NCI-H510A treated with DMSO at 0.1 percent for 48 hours (cell line): ENCODE data around the gene TRIM60.
"Not testable (repeated sequence)": the region's sequence is repeated elsewhere in the genome, so short reads cannot be mapped to it uniquely, and the experiment has no call there.

Experiments used
- DNase-seq: peaks from one replicate; lab custom pipeline; 2025; lab: John Stamatoyannopoulos, UW

The TRIM60 gene

GRCh38 chr4:165031436-165032211, at the start of gene TRIM60:
Gene TRIM60 (plus strand): TSS chr4:165031999. CDS start chr4:165040073, 8,074 bp downstream.
- DNase-seq: no peak

GRCh38 chr4:164989471-164989870, 42.3 kb upstream of the TRIM60 start:
- DNase-seq: no peak

DNA sequence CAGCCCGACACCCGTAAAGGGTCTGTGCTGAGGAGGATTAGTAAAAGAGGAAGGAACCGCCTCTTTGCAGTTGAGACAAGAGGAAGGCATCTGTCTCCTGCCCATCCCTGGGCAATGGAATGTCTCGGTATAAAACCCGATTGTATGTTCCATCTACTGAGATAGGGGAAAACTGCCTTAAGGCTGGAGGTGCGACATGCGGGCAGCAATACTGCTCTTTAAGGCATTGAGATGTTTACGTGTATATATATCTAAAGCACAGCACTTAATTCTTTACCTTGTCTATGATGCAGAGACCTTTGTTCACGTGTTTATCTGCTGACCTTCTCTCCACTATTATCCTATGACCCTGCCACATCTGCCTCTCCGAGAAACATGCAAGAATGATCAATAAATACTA, 41.0 kb upstream of the TRIM60 start:
- not testable (repeated sequence) for DNase-seq

DNA sequence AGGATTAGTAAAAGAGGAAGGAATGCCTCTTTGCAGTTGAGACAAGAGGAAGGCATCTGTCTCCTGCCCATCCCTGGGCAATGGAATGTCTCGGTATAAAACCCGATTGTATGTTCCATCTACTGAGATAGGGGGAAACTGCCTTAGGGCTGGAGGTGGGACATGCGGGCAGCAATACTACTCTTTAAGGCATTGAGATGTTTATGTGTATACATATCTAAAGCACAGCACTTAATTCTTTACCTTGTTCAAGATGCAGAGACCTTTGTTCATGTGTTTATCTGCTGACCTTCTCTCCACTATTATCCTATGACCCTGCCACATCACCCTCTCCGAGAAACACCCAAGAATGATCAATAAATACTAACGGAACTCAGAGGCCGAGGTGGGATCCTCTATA, 35.7 kb upstream of the TRIM60 start:
- DNase-seq: not testable (repeated sequence)

GRCh38 chr4:164997324-164997723, 34.5 kb upstream of the TRIM60 start:
- no peak for DNase-seq

DNA sequence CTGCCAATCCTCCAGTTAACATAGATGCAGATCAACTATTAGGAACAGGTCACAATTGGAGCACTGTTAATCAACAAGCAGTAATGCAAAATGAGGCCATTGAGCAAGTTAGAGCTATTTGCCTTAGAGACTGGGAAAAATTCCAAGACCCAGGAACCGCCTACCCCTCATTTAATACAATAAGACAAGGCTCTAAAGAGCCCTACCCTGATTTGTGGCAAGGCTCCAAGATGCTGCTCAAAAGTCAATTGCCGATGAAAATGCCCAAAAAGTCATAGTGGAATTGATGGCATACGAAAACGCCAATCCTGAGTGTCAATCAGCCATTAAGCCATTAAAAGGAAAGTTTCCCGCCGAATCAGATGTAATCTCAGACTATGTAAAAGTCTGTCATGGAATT, 33.9 kb upstream of the TRIM60 start:
- no peak for DNase-seq

DNA sequence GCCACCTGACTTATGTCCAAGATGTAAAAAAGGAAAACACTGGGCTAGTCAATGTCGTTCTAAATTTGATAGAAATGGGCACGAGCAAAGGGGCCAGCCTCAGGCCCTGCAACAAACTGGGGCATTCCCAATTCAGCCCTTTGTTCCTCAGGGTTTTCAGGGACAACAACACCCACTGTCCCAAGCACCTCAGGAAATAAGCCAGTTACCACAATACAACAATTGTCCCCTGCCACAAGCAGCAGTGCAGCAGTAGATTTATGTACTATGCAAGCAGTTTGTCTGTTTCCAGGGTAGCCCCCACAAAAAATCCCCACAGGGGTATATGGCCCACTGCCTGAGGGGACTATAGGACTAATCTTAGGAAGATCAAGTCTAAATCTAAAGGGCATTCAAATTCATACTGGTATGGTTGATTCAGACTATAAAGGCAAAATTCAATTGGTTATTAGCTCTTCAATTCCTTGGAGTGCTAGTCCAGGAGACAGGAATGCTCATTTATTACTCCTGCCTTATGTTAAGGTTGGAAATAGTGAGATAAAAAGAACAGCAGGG, 33.2 kb upstream of the TRIM60 start:
- DNase-seq: not testable (repeated sequence)

GRCh38 chr4:165001957-165002356, 29.8 kb upstream of the TRIM60 start:
- DNase-seq: not testable (repeated sequence)

- no peak for DNase-seq
Measured at GRCh38 chr4:165005352-165005925, 26.4 kb upstream of the TRIM60 start.

DNA sequence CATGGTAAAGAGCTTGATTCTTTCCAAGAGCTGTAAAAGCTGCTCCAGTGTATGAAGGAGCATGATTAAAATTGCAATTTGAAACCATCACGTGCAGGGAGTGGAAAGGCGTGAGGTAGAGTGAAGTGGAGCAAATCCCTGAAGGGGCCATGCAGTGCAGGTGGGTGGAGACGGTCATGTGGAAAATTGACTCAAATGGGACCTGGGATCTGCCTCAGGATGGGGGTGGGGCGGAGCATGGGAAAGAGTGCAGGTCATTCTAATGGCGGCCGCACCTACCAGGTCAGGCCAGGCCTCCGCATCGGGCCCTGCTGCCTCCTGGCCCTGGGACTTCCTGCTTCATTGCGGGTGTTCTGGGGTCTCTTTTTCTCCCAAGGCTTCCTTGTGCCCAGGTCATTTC, 25.3 kb upstream of the TRIM60 start:
- no peak for DNase-seq

DNA sequence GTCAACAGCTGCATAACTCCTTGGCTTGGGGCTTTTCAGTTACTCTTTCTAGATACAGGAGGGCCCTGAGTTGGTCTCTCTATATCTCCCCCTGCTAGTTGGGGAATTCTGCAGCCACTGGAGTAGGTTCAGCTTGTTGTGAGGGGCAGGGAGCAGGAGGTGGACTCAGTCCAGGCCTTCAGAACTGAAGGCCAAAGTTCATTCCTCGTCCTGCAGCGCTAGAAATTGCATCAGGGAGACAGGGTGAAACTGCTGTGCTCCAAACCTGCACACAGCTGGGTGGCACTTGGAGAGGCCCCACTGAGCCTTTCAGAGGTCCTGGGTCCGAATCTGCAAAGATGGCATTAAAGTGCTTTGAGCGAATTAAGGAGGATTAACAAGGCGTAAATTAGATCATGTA, 24.9 kb upstream of the TRIM60 start:
- DNase-seq: no peak

GRCh38 chr4:165009493-165010227, 22.1 kb upstream of the TRIM60 start:
- DNase-seq: no peak

DNA sequence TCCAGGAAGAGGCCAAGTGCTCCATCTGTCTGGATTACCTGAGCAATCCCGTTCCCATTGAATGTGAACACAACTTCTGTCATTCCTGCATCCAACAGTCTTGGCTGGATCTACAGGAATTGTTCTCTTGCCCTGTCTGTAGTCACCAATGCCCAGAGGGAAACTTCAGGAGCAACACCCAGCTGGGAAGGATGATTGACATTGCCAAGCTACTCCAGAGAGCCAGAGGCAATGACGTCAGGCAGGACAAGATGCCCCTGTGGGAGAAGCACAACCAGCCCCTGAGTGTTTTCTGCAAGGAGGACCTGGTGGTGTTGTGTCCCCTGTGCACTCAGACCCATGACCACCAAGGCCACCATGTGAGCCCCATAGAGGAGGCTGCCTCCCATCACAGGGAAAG, 21.3 kb upstream of the TRIM60 start:
- no peak for DNase-seq

GRCh38 chr4:165010991-165011390, 20.8 kb upstream of the TRIM60 start:
- DNase-seq: no peak

- DNase-seq: no peak
Measured at GRCh38 chr4:165011403-165011802, 20.4 kb upstream of the TRIM60 start.

- no peak for DNase-seq
Measured at GRCh38 chr4:165013691-165014090, 18.1 kb upstream of the TRIM60 start.

GRCh38 chr4:165016971-165017370, 14.8 kb upstream of the TRIM60 start:
- DNase-seq: no peak

GRCh38 chr4:165019995-165020394, 11.8 kb upstream of the TRIM60 start:
- not testable (repeated sequence) for DNase-seq

- DNase-seq: not testable (repeated sequence)
Measured at GRCh38 chr4:165025782-165026181, 6.0 kb upstream of the TRIM60 start.

- DNase-seq: no peak
Measured at GRCh38 chr4:165027762-165028402, 3.9 kb upstream of the TRIM60 start.

- DNase-seq: no peak
Measured at GRCh38 chr4:165048170-165048569, 16.4 kb downstream of the TRIM60 start.

GRCh38 chr4:165052627-165053026, 20.8 kb downstream of the TRIM60 start:
- DNase-seq: no peak
